GM20431 (cell line): ENCODE results near the gene MRPL20.
"Not testable (repeated sequence)": the region's sequence is repeated elsewhere in the genome, so short reads cannot be mapped to it uniquely, and the experiment has no call there.

ENCODE experiments used
- in situ Hi-C: fragments of 300-500 bp; cut with MseI, MboI; formaldehyde crosslinking; loops from one replicate; pipeline ENCODE4 v1.15.0; 2020; ENCODE audit warnings: low sequenced_read_pairs; ENCODE audit not compliant: unreplicated experiment

The MRPL20 gene

GRCh38 chr1:1390675-1391074 is 16.4 kb downstream of the MRPL20 start:
- in situ Hi-C loops, result no loop called here

DNA sequence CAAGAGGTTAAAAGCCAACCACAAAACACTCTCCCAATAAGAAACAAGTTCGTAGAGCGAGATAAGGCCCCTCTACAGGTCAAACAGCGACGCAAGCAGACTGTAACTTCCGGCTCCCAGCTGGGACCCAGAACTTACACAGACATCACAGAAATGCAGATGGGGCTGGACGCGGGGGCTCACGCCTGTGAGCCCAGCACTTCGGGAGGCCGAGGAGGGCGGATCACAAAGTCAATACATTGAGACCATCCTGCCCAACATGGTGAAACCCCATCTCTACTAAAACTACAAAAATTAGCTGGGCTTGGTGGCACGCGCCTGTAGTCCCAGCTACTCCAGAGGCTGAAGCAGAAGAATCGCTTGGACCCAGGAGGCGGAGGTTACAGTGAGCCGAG is 19.0 kb downstream of the MRPL20 start:
- in situ Hi-C loops, result no loop called here

DNA sequence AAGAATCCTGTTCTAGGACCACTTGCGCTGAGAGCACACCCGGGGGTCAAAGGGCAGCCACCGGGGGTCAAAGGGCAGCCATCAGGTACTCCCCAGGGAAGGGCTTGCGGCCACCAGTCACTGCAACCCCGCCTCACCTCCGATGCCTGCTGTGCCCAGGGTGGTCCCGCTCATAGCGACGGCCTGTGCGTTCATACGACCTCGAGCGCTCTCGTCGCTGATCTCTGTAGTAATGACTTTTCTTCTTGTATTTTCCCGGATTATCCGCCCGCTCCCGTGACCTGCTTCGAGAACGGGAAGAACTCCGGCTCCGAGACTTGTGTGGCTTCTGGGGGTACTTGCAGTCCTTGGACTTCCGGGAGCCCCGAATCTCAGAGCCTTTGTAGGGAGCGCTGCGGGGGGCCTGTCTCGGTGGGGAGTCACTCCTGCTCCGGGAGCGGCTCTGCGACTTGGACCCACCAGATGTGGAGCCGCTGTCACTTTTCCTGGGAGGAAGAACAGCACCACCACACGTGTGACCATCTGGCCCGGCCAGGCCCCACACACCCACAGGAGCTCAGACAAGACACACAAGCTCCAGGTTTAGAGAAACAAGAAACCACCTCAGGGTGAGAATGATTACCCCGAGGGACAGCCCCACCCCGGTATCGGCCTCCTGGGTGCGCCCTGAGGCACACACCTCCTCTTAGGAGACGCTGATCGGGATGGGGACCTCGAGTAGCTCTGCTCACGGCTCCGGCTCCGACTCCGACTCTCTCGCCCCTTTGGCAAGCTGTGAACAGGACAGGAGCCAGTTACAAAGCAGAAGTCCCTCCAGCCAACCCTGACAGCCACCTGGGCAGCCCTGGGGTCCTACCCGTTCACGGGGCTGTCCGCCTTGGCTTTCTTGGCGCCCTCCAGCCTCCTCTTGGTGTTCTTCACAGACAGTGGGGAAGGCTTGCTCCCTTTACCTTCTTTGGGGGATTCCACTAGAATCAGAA is 19.7 kb downstream of the MRPL20 start:
- in situ Hi-C loops, result no loop called here

- in situ Hi-C loops, result no loop called here
These were observed 21.2 kb downstream of the MRPL20 start for GRCh38 chr1:1385931-1386330.

DNA sequence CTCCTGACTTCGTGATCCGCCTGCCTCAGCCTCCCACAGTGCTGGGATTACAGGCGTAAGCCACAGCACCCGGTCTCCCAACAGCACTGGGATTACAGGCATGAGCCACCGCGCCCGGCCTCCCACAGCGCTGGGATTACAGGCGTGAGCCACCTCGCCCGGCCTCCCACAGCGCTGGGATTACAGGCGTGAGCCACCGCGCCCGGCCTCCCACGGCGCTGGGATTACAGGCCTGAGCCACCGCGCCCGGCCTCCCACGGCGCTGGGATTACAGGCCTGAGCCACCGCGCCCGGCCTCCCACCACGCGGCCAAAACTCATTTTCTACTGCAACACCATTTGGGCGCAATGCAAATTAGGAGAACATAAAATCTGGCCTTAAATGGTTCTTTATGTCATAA is 21.8 kb downstream of the MRPL20 start:
- in situ Hi-C loops, result not testable (repeated sequence)

GRCh38 chr1:1381294-1381693 is 25.8 kb downstream of the MRPL20 start:
- in situ Hi-C loops, result no loop called here

- in situ Hi-C loops, result no loop called here
These were observed 26.2 kb downstream of the MRPL20 start for GRCh38 chr1:1380860-1381259.

GRCh38 chr1:1377540-1378205 is 29.4 kb downstream of the MRPL20 start:
- in situ Hi-C loops, result no loop called here

DNA sequence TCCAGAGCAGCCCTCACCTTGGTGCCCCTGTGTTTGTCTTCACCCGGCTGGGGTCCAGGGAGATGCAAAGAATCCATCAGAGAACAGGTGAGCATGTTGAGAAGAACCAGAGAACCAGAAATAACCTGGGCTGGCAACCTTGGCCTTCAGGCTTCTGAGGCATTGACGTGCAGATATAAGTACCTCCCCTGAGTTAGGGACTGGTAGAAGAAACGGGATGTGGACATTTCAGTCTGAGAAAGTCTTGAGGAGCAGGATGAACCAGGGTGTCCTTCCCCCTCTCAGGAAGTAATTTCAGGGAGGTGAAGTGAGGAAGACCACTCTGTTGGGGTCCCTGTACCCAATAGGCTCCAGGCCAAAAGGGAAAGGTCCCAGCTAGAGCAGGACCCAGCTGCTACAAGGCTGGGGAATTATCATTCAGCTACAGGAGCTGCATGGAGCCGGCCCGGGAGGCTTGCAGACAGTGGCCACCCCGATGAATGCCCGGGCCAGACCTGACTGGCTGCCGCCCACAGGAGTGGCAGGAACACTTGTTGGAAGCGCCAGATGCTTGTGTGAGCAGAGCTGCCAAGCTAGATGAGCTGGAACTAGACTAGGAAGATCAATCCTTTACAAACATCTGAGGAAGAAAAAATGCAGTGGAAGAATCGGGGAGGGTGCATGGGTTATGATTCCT is 30.4 kb downstream of the MRPL20 start:
- in situ Hi-C loops, result no loop called here

- in situ Hi-C loops, result no loop called here
These were observed 32.0 kb downstream of the MRPL20 start, which contains the start of gene AURKAIP1 for GRCh38 chr1:1374929-1375662. AURKAIP1 (minus strand) TSS chr1:1375207; CDS start chr1:1374756, 451 bp downstream.

DNA sequence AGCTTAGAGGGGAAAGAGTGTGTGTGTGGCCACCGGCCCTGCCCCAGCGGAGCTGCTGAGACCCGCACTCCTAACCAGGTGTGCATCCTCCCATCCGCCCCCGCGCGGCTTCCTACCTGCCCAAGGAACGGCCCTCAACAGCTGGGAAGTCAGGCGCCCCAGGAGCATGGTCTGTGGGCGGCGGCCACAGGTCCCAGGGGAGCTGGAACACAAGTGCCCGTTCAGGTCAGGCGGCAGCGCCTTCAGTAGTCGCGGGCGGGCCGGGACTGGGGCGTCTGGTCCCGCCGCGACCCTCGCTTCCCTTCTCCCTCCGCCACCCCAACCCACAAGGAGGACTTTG is 32.5 kb downstream of the MRPL20 start:
- in situ Hi-C loops, result no loop called here

- in situ Hi-C loops, result no loop called here
These were observed 33.1 kb downstream of the MRPL20 start for GRCh38 chr1:1373815-1374588.

DNA sequence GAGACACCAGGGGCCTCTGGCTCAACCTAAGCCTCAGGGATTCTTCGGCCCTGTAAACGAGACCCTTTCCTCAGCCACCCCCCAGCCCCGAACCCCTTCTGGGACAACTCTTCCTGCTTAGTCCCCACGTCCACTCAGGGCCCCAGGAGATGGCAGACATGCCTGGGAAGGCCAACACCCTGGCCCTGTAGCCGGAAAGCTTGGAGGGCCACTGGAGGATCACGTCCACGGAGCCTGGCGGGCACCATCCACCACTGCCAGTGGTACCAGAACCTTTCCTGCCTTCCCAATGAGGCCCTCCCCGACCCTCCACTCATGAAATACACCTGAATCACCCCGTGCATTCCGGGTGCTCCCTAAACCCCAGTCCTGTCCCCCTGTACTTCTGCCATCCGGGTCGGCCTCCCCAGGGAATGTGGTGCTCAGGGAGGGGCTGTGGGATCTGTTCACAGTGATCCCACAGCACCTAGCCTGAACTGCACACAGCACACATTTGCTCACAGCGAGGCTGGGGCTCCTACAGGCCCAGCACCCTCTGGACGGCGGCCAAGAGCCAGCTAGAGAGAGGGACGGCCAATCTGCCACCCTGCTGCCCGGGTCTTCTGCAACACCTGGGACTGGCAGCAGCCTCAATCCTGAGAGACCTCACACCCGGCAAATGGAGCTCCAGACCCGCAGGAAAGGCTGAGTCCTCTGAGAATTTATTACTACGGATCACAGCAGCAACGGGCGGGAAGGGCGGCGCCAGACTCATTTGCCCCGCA is 33.9 kb downstream of the MRPL20 start:
- in situ Hi-C loops, result no loop called here

DNA sequence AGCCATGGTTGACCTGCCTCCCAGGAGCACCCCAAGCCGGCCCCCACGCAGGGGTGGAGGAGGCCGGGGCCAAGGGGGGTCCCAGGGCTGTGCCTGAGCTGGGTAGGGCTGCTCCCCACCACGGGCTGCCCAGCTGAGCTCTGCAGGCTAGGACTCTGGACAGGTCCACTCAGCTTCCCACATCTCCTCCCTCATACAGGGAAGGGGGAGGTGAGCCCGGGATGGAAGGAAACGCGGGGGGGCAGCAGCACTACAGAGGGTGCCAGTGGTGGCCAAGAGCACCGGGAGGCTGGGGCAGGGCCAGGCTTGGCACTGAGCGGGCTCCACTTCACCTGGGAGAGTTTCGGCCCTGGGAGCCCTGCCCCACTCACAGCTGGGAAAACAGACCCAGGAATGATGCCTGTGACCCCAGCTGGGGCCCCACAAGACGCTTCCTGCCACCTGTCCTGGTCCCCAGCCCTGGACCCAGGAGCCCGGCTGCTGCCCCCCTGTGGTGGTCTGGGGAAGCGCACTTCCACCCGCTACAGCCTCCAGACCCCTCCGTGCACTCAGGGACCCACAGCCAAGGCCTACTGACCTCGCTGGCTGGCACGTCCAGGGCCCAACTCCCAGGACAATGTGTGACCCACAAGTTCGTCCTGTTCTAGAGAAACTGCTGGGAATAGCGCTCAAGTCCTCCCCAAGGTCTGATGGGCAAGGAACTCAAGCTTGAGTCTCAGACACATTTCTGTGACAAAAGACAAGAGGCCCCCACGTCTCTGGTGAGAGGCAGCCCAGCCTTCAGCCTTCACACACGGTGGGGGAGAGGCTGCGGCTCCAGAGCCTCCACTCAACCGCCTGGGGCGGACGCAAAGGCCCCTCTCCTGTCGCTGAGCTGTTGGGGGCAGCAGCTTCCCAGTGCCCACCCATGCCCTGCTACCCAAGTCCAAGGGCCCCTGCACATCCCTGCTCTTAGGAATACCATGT is 35.1 kb downstream of the MRPL20 start:
- in situ Hi-C loops, result no loop called here

DNA sequence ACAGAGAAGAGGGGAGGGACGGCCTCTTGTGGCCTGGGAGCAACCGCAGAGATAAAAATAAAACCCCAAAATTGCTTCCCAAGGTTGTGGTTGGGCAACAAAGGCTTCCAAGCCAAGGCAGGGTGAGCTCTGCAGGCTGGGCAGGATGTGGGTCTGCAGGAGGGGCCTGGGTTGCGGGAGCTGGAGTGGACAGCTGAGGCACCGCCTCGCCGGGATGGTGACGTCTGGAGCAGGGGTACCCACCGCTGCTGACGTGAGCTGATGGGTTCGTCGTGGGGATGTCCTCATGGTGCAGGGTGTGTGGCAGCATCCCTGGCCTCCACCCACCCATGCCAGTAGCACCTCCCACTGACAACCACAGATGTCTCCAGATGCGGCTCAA is 35.7 kb downstream of the MRPL20 start:
- in situ Hi-C loops, result no loop called here

DNA sequence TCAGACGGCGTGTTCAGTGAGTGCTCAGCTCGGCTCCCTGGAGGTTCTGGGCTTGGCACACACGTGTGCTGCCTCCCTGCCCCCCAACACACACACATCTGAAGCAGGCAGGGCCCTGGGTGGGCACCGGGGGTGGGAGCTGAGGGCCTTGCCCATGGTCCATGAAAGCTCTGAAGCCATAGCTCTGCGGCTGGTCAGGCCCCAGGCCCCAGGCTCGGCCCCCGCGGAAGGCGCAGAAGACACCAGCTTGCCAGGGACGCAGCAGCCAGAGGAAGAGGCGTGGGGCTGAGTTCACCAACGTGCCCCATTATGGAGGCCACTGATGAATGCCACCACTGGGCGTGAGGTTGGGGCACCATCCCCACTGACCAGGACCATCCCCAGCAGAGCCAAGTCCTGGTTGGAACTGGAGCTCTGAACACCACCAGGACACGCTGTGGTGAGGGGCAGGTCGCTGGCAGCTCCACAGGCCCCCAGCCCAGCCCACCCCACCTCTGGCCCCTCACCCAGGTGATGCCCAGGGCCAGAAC is 36.3 kb downstream of the MRPL20 start:
- in situ Hi-C loops, result no loop called here

DNA sequence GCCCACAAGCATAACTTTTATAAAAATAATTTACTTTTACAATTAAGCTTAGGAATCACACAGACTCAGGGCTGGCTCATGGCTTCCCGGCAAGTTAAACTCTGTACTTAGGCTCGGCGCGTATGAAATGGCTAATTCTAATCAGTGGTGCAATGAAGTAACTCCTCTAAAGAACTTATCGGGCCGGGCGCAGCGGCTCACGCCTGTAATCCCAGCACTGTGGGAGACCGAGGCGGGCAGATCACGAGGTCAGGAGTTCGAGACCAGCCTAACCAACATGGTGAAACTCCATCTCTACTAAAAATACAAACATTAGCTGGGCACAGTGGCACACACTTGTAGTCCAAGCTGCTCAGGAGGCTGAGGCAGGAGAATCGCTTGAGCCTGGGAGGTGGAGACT is 37.0 kb downstream of the MRPL20 start:
- in situ Hi-C loops, result not testable (repeated sequence)
